Measurements from ENCODE around the gene IL4R. TPM values are rescaled to one million over a fixed set of nuclear protein-coding genes. Genes with fewer than 3 reads are reported as not detected.

The IL4R gene
- total RNA-seq, 1 donor from 2014 or later, result 36.8 TPM

- no peak for DNase-seq (ENCODE audit: low read depth)
- no peak for TF ChIP-seq CTCF (conservative IDR thresholded peaks at IDR 0.05; ENCODE audit: low read depth, low read length)
- H3K4me3 ChIP-seq (ENCODE audit: low read depth, low read length), result no peak overlapping the region
These were observed 100.2 kb downstream of the IL4R start for GRCh38 chr16:27413956-27414355.

Other genes starting within 250 kb of the IL4R start
- gene C16orf82, start 247.0 kb upstream of the IL4R start, total RNA-seq, result not detected in 2 replicates
- 2.6 and 13.8 TPM in 2 replicates for gene KDM8, start 110.4 kb upstream of the IL4R start, total RNA-seq
- gene NSMCE1, start 45.2 kb upstream of the IL4R start, total RNA-seq, result 67.1 and 86.3 TPM in 2 replicates
- 0.29 TPM in 1 of 2 replicates, not detected in the other for gene IL21R, start 88.2 kb downstream of the IL4R start, total RNA-seq
- 67.9 and 73.2 TPM in 2 replicates for gene GTF3C1, start 235.9 kb downstream of the IL4R start, total RNA-seq
- gene KATNIP, start 236.2 kb downstream of the IL4R start, total RNA-seq, result 9.8 and 32.8 TPM in 2 replicates

All from epithelial cell of proximal tubule (primary cell).